Transverse colon (tissue), 4 donors: ENCODE data around the gene AKT1S1. TPM values are rescaled to one million over a fixed set of nuclear protein-coding genes. Genes with fewer than 3 reads are reported as not detected.

Experiments used
- DNase-seq: peaks from one replicate; pipeline ENCODE4 v3.0.0-alpha.2; 2019
- H3K27ac ChIP-seq, 4 donors: fragments of 200-600 bp; sonication (generic); 2 replicates each; pipeline ENCODE4 v1.5.1; 2016 to 2018; ENCODE audit warnings: inconsistent platforms in 4 of 4
- H3K27me3 ChIP-seq: fragments of 200-600 bp; sonication (generic); 2 replicates; pipeline ENCODE4 v1.5.1; 2017; ENCODE audit warnings: inconsistent platforms
- H3K36me3 ChIP-seq, 4 donors: fragments of 200-600 bp; sonication (generic); 2 replicates each; pipeline ENCODE4 v1.5.1; 2017 to 2019; ENCODE audit warnings: inconsistent platforms in 4 of 4
- H3K4me1 ChIP-seq, 4 donors: fragments of 200-600 bp; sonication (generic); 2 replicates each; pipeline ENCODE4 v1.5.1; 2017 to 2020; ENCODE audit warnings: inconsistent platforms in 4 of 4
- H3K4me3 ChIP-seq, 4 donors: fragments of 200-600 bp; sonication (generic); 1 replicate in 1 of 4; 2 replicates in 3 of 4; pipeline versions ENCODE4 v1.5.1 to v1.6.1; 2017 to 2019; ENCODE audit warnings: inconsistent platforms in 4 of 4
- H3K9me3 ChIP-seq, 2 donors: fragments of 200-600 bp; sonication (generic); 2 replicates each; pipeline ENCODE4 v1.5.1; 2017 to 2019; ENCODE audit warnings: inconsistent platforms in 2 of 2
- CTCF ChIP-seq, 5 experiments: fragments of 200-600 bp in 3 of 5; fragments of 450-650 bp in 2 of 5; sonication (generic) in 3 of 5; IDR thresholded peaks; 1 replicate in 2 of 5; 2 replicates in 3 of 5; pipeline ENCODE4 v1.5.1; 2016 to 2017; ENCODE audit warnings: antibody characterized with exemption in 5 of 5, inconsistent platforms in 3 of 5, mild to moderate bottlenecking in 2 of 5, moderate library complexity in 1 of 5
- EP300 ChIP-seq: sonication (generic); formaldehyde crosslinking; IDR thresholded peaks from one replicate; pipeline ENCODE4 v1.6.1; 2017; ENCODE audit warnings: antibody characterized with exemption, low read depth
- POLR2A ChIP-seq: fragments of 450-650 bp; IDR thresholded peaks from one replicate; pipeline ENCODE4 v1.6.1; 2016; ENCODE audit warnings: antibody characterized with exemption, mild to moderate bottlenecking, moderate library complexity
- POLR2AphosphoS5 ChIP-seq, 3 donors: sonication (generic); formaldehyde crosslinking; IDR thresholded peaks; one replicate each; pipeline ENCODE4 v1.6.1; 2016; ENCODE audit warnings: antibody characterized with exemption in 3 of 3
- WGBS, 2 donors: methylation state at CpG; one replicate each; pipeline ENCODE4 v1.1.5; 2018; ENCODE audit warnings: low coverage in 1 of 2; 5-methylcytosine and 5-hydroxymethylcytosine counted together
- in situ Hi-C, 4 donors: fragments of 200-750 bp; cut with MboI; loops; one replicate each; pipeline versions ENCODE4 v1.15.0 to v1.15.1; 2017; ENCODE audit warnings: low sequenced_read_pairs in 3 of 4, low pct_ligation_motif_present in 1 of 4, low pct_unique_long_range_greater_than_20kb in 1 of 4
- intact Hi-C: fragments of 100-400 bp; cut with DNase I; formaldehyde crosslinking; loops from one replicate; pipeline ENCODE4 v1.15.1; 2023; ENCODE audit warnings: low total_unique reads
- total RNA-seq, 4 donors: library from RNA; depleted of rRNA; stranded (reverse); fragments of >200 nt; gene quantifications; one replicate each; pipeline ENCODE4 v1.1.0, GENCODE V29; 2016

AKT1S1 gene
- total RNA-seq, 4 donors from 2014 or later, result 15.3 to 29.7 (median 22.7) TPM

DNA sequence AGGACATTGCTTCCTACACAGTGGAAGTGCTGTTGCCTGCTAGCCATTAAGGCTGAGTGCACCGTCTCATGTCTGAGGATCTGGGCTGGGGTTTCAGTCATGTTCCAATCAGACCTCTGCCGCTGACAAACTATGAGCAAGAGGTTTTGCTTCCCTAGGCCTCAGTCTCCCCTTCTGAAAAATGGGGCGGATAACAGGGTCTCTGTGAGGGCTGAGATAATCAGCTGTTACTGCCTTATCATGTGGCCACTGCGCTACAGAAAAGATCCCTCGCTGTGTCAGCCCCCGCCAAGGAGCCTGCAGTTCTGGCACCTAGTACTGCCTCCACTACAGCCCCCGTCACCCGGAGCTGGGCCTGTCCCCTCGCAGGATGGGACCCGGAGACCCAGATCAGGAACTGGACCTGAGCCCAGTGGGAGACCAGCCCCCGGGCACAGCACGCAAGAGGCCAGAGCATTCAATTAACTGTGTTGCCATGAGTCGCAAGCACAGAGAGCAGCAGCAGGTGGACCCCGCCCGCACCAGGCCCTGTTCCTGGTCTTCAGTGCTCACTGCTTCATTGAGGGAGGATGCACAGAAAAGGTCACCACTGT is 6.8 kb downstream of the AKT1S1 start:
- Histone ChIP-seq H3K4me3 (peak overlapping the region; percentile 33 to 62 (median 53)), H3K9me3 (no peaks in the 10 kb centered on the region), H3K4me1 (peaks cover 28 to 49% (median 41%) of the 10 kb centered on the region in 4 donors), H3K27me3 (no peaks in the 10 kb centered on the region), H3K27ac (peak overlapping the region; percentile 87 to 96 (median 94)), H3K36me3 (no peaks in the 10 kb centered on the region)
- TF ChIP-seq CTCF (IDR thresholded peaks at IDR 0.05) (no peak), POLR2A (no peak), EP300 (no peak), POLR2AphosphoS5 (IDR thresholded peaks at IDR 0.05) (no peak)
- 78% methylated on average over 10 of the region's 15 CpGs; no CpG with 5 or more reads in 1 of the 2 donors for WGBS, 2 donors
- DNase-seq, result no peak
- intact Hi-C loops, result no loop called here
- in situ Hi-C loops, result loop anchor here in 1 of 4 donors (25.0 kb wide), 1 partner anchor 383 kb away; the partner anchor contains the start of genes RPL13A and RPS11

DNA sequence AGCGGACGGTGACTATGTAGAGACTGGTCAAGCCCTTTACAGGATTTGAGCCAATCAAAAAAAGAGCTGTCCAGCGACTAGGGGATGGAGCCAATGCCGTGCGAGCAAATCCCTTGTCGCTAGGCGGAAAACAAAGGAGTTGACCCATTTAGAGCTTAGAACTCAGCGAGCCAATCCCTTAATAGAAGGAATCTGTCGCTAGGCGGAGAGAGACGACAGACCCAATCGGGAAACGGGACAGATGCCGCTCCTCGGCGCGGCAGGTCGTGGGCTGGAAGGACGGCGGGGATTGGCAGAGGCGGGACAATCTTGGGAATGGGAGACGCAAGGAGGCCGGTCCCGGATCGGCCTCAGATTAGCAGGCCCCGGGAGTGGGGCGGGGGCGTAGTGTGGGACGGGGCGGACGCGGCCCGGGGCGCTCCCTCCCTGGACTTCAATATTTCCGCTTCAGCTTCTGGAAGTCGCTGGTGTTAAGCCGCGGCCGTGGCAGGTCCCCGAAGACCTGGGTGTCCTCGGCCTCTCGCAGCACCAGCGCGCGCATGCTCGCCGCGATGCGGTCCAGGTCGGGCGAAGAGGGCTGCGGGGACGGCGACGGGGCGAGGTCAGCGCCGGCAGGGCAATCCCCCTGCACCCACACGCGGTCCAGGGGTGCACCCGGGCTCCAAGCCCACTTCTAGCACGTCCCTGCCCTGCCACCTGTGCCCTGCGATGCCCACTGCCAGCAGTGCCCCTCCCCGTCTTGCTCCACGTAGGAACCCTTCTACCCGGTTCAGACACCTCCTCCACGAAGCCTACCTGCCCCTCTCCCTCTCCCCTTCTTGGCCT is 7.5 kb downstream of the AKT1S1 start:
- DNase-seq, result peak; percentile 97
- in situ Hi-C loops, result loop anchor here in 1 of 4 donors (10.0 to 25.0 kb wide), 2 partner anchors 55 to 382 kb away; partner anchors contain the start of genes FUZ, MED25, RPL13A and RPS11

DNA sequence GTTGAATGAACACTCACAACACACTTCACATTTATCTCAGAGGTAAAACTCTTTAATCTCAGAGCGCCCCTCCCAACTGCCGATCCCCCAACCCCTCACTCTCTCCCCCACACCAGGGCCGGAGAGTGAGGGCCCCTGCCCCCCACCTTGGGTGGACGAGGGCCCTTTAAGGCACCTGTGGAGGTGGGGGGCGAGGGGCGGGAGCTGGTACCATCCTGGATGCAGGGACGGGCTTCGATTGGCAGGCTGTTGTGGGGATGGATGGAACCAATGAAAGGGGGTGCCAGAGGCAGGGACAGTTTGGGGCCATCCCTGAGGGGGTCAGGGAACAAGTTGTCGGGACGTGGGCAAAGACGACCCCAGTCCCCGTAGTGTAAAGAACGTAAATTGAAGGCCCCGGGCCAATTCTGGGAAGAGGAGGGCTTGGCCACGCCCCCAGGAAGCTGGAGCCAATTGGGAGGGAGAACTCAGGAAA is 8.1 kb downstream of the AKT1S1 start:
- Histone ChIP-seq H3K36me3 (no peaks in the 10 kb centered on the region), H3K4me3 (peak overlapping the region; percentile 22 to 54 (median 38)), H3K27ac (peak overlapping the region; percentile 90 to 96 (median 94)), H3K9me3 (no peaks in the 10 kb centered on the region), H3K4me1 (peaks cover 25 to 51% (median 43%) of the 10 kb centered on the region in 4 donors), H3K27me3 (no peaks in the 10 kb centered on the region)
- WGBS, 2 donors, result 0% methylated on average over 15 of the region's 15 CpGs; no CpG with 5 or more reads in 1 of the 2 donors
- in situ Hi-C loops, result loop anchor here in 1 of 4 donors (10.0 to 25.0 kb wide), 2 partner anchors 54 to 382 kb away; partner anchors contain the start of genes FUZ, MED25, RPL13A and RPS11
- DNase-seq, result no peak
- TF ChIP-seq EP300, result no peak
- no peak for TF ChIP-seq POLR2AphosphoS5 (IDR thresholded peaks at IDR 0.05)
- no peak for TF ChIP-seq CTCF (IDR thresholded peaks at IDR 0.05)
- no peak for TF ChIP-seq POLR2A
- intact Hi-C loops, result no loop called here

More for the DNA sequence above, 7.5 kb downstream of the AKT1S1 start:
- H3K27me3 ChIP-seq, result no peaks in the 10 kb centered on the region
- intact Hi-C loops, result no loop called here
- H3K4me1 ChIP-seq, result peaks cover 25 to 49% (median 43%) of the 10 kb centered on the region in 4 donors
- H3K9me3 ChIP-seq, result no peaks in the 10 kb centered on the region
- 1% methylated on average over 37 of the region's 67 CpGs; no CpG with 5 or more reads in 1 of the 2 donors for WGBS, 2 donors
- H3K4me3 ChIP-seq, result peak overlapping the region; percentile 33 to 62 (median 53)
- no peaks in the 10 kb centered on the region for H3K36me3 ChIP-seq
- H3K27ac ChIP-seq, result peak overlapping the region; percentile 90 to 96 (median 94)
- peak in 1 of 5 experiments; percentile 45 for TF ChIP-seq CTCF (IDR thresholded peaks at IDR 0.05)
- peak; percentile 79 for TF ChIP-seq POLR2A
- TF ChIP-seq EP300, result no peak
- TF ChIP-seq POLR2AphosphoS5 (IDR thresholded peaks at IDR 0.05), result peak; percentile 80 to 90 (median 90)
